GM21367 (cell line): ENCODE data around the gene PCBP2.

Experiments
- ATAC-seq: cut with Tn5 transposase; IDR thresholded peaks from one replicate; pipeline ENCODE4 v1.9.1; 2021; ENCODE audit not compliant: unreplicated experiment

The PCBP2 gene

GRCh38 chr12:53506881-53507602 is 55.1 kb downstream of the PCBP2 start, which contains the start of gene NPFF:
NPFF (minus strand) TSS chr12:53507484; CDS start chr12:53507474, 10 bp downstream.
- no peak for ATAC-seq

DNA sequence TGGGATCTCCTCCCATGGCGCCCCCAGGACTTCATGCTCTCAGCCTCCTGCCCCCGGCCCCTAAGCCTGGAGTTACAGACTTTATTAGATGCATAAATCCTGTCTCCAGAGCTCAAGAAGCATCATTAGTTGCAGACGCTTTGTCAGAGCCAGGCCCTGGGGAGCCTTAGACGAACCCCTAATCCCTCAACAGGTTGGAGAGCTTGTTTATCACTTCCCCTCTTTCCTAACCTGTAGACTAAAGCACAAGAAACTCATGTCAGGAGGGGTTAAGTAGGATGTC is 55.6 kb downstream of the PCBP2 start:
- no peak for ATAC-seq

DNA sequence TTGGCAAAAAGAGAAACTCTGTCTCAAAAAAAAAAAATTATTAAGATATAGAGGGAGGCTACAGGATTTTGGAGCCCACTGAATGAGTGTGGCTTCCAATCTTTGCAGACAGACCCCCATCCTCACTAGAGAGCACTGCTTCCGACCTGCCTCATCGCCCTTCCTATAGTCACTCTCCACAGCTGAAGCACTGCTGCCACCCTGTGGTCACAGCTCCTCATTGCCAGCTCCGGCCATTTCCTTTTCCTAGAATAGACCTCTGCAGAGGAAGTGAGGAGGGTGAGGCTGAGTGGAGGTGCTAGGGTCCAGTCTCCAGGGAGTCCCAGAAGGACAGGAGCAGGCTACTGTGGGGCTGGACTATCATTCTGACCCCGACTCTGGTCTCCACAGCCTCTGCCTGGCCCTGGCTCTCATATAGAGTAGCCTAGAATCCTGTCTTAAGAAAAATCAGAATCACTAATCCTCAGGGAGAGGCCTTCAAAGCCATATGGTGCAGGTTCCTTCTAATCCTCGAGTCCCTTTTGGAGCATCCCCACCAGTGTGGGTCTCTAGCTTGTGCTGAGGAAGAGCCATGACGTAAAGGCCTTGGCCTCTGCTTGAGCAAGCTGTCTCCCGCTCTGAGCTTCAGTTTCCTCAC is 56.8 kb downstream of the PCBP2 start:
- peak; percentile 82 for ATAC-seq

DNA sequence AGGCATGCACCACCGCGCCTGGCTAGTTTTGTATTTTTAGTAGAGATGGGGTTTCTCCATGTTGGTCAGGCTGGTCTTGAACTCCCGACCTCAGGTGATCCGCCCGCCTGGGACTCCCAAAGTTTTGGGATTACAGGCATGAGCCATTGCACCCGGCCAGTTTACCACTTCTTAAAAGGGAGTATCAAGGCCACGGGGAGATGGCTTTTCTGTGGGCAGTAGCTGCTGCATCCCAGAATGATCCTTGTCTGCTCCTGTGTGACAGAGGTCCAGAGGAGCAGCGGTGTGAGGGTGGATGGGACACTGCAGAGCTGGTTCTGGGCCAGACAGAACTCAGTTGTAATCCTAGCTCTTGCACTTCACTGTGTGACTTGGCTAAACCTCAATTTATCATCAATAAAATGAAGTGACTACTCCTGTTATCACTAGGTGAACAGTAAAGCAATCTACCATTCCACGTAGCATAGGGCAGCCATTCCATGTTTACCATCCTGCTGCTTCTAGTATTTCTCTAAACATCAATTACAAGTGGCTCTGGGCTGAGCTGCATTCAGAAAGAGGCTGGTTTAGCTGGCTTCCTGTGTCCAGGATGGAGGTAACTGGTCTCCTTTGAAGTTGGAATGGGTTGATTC is 58.4 kb downstream of the PCBP2 start:
- ATAC-seq, result no peak

DNA sequence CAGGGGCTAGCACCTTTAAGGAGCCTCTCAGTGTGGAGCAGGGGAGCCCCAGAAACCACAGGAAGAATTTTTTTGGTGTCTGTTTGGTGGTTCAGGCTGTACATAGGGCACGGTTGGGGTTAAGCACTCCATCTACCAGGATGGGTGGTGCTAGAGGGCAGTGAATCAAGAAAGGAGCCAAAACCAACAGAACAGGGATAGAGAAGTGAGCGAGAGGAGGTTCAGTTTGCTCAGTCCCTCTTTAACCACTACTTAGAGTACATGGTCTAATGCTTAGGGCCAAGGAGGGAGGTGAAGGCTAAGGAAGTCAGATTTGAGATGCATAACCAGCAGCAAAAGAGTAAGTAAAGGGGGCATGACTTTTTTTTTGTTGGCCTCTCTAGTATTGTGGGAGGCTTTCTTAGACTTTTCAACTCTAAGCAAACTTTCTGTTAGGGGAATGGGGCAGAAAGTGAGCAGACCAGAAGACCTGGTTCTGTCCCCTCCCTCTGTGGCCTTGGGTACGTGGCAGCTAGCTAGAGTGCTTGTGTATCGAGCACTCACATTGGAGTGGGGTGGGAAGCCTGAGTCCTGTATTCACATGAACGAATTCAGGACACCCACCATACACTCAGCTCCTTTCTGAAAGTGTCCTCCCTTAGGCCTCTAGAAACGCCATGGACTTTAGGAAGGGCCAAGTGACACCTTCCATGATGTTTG is 62.0 kb downstream of the PCBP2 start:
- ATAC-seq, result no peak

GRCh38 chr12:53514628-53515290 is 62.9 kb downstream of the PCBP2 start:
- ATAC-seq, result no peak

GRCh38 chr12:53515291-53515680 is 63.4 kb downstream of the PCBP2 start:
- ATAC-seq, result no peak

- ATAC-seq, result no peak
These were observed 65.0 kb downstream of the PCBP2 start for GRCh38 chr12:53516758-53517455.

GRCh38 chr12:53518381-53518780 is 66.5 kb downstream of the PCBP2 start:
- ATAC-seq, result no peak

DNA sequence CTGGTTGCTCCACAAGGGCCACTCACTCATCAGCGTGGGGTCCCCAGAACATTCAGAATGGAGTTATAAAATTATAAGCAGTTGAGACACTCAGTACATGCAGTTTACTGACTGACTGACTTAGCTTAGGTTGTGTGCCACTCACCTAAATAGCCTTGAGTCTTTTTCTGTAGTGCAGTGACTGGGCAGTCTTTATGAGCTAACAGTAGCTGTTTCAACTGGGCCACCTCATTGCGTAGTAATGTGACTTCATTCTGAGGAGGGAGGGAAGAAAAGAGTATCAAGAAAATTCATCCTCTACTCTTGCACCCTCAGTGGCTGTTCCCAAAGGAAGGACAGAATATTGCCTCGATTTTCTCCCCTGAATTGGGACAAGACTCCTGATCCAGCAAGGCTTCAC is 71.2 kb downstream of the PCBP2 start:
- ATAC-seq, result no peak

DNA sequence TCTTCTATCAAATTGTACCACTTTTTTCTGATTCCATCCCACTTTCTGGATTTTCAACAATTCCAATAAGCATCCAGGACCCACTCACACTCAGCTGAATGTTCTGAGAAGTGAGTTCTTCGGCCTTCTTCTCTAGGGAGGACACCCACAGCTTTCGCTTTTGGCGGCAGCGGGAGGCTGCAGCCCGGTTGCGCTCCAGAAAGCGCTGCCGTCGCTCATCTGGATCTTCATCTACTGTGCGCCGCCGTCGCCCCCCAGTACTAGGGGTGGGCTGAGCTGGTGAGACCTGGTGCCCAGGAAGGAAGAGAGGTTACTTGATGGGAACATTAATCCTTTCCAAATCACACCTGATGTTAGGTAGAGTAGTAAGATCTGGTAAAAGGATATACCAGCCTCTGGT is 72.6 kb downstream of the PCBP2 start:
- ATAC-seq, result no peak

DNA sequence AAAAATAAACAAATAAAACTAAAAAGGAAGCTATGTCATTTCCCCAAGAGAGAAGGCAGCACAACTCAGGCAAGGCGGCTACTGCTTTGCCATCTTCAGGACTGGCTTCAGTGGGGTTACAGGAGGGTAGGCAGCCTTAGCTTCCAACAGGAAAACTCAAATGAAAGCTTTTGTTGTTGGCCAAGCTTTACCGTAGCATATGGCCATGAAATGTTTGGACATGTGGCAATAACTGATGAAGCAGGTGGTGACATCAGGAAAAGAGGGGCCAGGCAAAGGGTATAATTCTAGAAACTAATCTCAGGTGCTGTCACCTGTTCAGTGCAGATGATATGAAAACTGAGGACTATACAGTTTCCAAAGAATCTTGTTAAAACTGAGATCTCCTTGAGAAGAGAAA is 78.2 kb downstream of the PCBP2 start:
- ATAC-seq, result no peak
